EL (cell line): ENCODE results near the gene DNAH1.
A peak's percentile ranks its signal among the peaks of the same experiment; 100 is the strongest.

ENCODE experiments used
- DNase-seq: peaks from one replicate; pipeline ENCODE4 v3.0.0-alpha.2; 2016

The DNAH1 gene

DNA sequence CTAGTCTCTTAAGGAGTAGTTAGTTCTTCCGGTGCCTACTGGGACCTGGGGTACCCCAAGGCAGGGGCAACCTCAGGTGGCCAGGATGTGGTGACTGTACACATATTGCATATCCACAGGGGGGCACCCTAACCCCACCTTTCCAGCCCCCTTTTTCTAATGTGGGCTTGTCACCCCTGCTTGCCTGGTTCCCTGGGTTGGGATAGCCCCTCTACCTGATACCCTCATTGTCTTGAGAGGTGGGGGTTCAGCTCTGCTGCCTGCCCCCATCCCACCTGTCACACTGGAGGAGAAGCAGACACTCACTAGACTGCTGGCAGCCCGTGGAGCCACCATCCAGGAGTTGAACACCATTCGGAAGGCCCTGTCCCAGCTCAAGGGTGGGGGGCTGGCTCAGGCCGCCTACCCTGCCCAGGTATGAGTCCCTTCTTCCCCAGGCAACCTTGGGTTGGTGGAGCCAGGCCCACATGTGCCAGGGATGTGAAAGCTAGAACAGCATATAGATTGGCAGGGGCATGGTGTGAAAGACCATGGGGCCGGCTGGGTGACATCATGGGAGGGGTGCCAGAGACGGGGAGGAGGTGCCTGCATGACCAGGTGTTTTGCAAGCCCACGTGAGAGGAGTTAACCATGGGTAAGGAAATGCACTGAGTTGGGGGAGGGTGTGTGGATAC is 24.5 kb upstream of the DNAH1 start:
- peak; percentile 24 for DNase-seq

GRCh38 chr3:52292247-52293065 is 23.7 kb upstream of the DNAH1 start:
- no peak for DNase-seq

GRCh38 chr3:52293491-52294319 is 22.4 kb upstream of the DNAH1 start:
- DNase-seq = no peak

DNA sequence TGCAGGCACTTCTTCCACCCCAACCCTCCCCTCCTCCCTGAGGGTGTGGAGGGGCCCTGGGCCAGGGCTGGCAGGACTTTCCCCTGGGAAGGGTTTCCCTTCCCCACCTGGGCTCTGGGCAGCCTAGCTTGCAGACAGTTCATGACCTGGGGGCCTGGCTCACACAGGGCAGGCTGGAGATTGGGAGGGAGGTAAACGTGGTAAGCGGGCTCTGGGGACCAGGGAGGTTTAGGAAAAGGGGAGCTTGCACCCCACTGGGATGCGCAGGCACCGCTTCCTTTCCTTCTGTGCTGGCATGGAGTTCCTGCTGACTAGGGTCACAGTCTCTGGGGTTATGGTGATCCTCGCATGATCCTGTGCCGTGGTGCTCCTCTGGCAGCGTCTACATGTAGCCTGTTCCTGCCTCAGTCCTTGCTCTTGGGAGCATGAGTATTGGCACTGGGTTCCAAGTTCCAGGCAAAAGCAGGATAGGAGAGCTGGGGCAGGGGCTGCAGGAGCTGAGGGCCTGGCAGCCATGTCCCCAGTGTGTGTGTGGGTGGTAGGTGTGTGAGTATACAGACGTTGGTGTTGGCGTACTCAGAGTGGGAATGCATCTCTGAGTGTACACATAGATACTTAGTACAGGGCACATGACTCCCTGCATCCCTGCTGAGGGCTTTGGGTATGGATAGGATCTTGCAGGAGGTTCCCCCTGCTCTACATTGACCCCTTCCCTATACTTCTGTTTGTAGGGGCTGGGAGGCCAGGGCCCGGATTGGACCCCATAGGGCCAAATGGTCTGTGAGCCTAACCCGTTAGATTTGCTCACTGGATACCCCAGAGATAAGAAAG is 21.6 kb upstream of the DNAH1 start:
- DNase-seq = no peak

GRCh38 chr3:52295671-52296208 is 20.4 kb upstream of the DNAH1 start:
- DNase-seq = no peak

DNA sequence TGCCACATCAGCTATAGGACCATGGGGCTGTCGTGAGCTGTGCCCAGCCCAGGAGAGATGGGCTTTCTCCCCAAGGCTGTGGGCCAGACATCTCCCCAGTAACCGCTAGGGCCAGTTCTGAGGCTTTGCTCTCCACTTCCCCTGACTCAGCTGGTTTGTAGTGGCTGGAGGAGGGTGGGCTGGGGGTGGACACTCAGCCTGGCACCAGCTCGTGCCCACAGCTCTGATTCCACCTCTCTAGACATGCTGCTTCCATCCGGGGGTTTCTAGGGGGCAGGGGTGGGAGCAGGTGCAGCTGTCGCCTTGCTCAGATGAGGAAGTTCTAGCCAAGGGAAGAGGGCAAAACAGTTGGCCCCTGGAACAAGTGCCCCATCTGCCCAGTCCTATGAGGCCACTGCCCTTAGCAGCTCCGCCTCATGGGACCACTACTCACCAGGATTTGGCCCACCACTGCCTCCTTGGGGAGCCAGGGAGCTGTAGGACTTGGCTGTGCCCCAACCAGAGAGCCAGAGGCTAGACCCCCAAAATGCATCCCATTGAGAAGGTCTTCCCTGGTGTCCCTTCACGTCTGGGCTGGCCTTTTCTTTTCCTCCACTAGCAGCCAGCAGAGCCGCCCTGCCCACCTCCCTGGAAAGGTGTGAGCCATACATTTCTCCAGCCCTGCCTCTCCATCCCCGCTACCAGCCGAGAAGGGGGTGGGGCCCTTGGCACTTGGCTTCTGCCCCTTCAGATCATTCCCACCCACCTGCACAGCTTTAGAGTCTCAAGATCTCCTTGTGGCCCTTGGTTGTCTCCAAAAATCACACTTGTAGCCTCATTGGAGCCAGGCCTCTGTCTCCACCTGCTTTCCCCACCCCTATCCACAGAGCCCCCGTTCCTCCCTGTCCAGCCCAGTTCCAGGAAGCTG is 18.6 kb upstream of the DNAH1 start:
- DNase-seq = no peak

DNA sequence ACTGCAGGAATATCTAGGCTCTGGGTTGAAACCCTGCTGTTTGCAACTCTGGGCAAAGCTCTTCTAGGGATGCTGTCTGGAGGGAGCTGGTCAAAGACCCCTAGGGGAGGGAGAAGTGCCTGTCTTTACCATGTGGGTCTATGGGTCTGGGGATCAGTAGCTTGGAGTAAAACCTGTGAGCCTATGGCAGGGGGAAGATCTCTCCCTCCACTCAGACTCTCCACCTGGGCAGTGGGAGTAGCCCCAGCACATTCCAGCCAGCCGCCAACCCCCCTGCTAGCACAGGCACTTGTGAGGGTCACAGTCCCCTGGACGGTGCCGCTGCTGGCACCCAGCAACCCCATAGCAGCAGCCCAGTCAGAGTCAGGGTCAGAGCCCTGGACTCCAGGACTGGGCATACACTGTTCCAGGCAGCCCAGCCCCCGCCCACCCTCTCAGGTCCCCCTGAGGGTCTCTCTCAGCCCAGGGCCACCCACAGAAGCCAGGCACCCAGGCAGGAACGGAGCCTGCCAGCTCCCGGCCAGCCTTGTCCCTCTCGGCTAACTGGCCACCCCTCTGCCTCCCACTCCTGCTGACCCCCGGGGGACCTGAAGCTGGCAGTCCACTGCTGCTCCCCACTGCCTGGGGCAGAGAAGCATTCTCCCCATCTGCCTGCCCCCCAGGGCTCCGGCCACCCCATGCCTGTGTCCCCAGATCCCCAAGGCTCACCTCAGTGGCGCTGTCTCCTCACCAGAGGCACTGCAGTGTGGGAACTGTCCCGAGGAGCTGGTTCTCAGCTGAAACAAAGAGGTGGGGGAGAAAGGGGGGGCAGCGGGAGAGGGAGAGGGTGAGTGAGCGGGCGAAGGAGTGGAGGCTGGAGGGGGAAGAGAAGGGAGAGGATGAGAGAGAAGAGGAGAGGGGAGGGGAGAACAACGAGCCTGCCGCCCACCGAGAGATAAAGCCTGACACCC is 17.7 kb upstream of the DNAH1 start:
- DNase-seq = no peak

- no peak for DNase-seq
Observed at GRCh38 chr3:52299247-52299878, 16.8 kb upstream of the DNAH1 start.

- peak; percentile 25 for DNase-seq
Observed at GRCh38 chr3:52299879-52300611, 16.1 kb upstream of the DNAH1 start.

GRCh38 chr3:52302426-52303145 is 13.5 kb upstream of the DNAH1 start:
- no peak for DNase-seq

GRCh38 chr3:52303811-52304210 is 12.3 kb upstream of the DNAH1 start:
- no peak for DNase-seq

GRCh38 chr3:52305926-52306325 is 10.2 kb upstream of the DNAH1 start:
- no peak for DNase-seq

GRCh38 chr3:52306978-52307377 is 9.1 kb upstream of the DNAH1 start:
- DNase-seq = no peak

DNA sequence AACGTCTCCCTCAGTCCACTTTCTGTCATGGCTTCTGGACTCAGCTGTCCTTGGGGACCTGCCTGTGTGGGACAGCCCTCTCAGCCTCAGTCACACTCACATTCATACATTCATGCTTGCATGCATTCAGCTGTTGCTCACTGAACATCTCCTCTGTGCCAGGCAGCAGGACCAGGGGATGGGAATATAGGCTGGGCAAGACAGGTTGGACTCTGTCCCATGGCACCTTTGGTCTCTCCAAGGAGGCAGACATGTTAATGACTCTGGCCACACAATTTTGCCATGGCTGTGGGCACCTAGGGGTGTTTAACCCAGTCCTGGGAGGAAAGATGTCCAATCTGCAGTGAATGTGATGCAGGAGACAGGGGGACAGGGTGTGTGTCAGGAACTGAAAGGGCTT is 7.8 kb upstream of the DNAH1 start:
- no peak for DNase-seq

DNA sequence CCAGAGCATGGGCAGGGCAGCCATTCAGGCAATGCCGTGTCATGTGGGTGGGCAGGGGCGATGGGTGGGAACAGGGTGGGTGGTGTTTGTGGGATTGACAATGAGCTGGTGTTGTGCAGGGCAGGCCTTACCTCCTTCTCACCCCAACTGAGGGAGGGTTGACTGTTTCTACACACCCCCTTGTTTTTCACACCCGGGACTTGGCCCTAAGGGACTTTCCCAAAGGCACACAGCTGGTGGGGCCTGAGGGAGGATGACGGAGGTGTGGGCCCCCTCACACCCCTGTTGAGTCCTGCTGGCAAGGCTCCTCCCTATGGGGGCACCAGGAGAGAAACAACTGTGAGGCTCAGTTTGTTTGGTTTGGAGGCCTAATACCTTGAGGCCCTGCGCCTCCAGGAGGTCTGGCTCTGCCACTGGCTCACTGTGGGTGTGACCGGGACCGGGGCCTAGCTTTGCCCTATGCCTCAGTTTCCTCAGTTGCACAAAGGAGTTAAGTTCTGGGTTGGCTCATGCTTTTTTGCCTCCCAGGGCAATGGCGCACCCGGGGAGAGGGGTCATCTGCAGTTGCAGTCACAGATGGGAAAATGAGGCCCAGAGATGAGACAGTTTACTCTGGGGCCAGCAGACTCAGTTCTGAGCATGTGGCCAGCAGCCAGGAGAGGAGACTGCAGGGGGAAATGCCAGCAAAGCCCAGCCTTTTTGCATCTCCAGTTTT is 5.1 kb upstream of the DNAH1 start:
- no peak for DNase-seq

GRCh38 chr3:52311576-52312119 is 4.5 kb upstream of the DNAH1 start:
- DNase-seq = no peak

DNA sequence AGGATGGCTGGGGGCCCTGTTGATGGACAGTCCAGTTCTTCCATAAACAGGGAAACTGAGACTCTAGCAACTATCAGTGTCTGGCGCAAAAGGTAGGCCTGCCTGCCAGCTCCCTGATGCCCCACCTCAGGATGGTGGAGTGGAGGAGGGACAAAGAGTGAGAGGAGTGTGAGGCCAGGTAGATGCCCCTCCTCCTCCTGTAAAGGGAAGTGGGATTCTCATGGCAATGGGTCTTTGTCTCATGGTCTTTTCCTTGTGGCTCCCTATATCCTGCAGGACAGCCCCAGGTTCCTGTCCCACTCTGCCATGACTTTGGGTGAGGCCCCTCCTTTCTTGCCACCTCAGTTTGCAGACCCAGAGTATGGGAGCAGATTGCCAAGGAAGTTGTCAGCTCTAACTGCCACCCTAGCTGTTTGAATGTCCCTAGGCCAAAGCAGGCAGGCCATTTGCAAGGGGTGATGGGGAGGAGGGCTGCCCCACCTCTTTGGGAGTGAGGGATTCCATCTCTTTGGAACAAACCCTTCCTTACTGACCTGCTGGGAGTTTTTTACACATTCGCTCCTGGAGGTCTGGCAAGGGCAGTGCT is 2.8 kb upstream of the DNAH1 start:
- no peak for DNase-seq
